DMS 273 (cell line): ENCODE data around the gene OPTC.
"Not testable (repeated sequence)": the region's sequence is repeated elsewhere in the genome, so short reads cannot be mapped to it uniquely, and the experiment has no call there.

Experiments used
- DNase-seq: peaks from one replicate; lab custom pipeline; 2025; ENCODE audit not compliant: unreplicated experiment; lab: John Stamatoyannopoulos, UW

Gene OPTC

DNA sequence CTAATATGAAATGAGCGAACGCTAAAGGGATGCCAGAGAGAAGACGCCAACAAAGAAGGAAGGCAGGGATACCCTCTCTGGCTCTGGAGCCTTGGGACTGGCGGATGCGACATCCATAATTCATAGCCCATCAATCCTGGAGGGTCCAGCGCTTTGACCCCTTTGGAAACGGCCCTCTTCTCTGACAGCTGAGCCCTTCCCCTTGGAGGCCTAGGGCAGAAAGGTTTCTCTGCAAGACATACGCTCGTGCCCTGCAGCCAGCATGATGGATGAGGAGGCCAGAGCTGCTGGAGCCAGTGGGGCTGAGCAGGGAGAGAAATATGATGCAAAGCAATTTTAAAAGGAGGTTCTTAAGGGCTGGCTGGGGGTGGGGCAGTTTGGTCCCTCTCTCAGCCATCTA is 22.2 kb downstream of the OPTC start:
- DNase-seq, result no peak

DNA sequence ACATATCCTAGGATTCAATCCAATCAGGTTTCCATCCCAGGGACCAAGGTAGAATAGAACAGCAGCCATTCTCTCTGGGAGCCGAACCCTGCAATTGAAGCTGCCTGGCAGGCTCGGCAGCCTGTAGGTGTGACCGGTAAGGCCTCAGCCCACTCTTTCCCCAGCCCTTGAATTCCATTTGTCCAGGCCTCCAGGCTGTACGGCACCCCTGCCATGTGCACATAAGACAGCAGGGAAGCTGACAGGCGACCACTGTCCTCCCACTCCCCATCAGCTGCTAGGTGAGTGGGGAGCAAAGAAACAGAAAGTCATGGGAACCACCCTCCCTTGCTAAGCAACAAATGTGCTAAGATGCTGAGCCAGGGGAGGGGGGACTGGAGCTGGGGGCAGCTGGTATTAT is 23.0 kb downstream of the OPTC start:
- no peak for DNase-seq

DNA sequence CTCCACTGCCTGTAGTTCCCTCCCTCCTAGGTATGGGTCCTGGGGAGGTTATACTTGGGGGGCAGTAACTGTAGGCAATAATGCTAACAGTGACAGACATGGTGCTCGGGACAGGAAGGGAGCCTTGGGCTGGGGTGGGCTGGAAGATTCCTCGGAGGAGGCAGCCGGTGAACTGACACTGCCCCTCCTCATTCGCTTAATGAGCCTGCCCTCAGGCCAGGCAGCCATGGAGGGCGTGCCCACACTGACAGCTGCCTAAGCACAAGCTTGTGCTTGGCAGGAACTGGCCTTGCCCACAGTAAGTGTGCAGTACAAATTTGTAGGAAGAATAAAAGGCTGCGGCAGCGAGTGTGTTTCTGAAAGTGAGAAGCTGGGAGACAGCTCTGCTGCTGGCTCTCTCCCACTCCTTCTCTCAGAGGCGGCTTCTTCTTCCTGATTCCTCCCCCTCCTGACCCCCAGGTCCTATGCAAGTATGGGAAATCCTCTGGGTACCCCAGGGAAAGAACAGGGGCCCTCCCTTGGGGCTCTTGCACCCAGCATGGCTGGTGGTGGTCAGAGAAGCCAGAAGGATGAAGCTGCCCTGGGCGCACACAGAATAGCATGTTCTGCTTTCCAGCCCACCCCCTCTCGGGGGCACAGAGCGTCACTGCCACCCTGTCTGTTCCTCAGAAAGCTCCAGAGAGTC is 23.6 kb downstream of the OPTC start:
- DNase-seq, result no peak

DNA sequence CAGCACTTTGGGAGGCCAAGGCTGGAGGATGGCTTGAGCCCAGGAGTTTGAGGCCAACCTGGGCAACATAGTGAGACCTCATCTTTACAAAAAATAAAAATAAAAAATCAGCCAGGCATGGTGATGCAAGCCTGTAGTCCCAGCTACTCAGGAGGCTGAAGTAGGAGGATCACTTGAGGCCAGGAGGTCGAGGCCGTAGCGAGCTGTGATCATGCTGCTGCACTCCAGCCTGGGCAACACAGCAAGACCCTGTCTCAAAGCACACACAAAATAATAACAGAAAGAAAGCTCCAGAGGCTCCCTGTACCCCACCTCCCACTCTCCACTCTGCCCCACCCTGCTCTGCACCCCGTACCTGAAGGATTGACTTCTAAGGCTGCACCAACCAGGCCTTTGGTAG is 24.2 kb downstream of the OPTC start:
- DNase-seq, result not testable (repeated sequence)

DNA sequence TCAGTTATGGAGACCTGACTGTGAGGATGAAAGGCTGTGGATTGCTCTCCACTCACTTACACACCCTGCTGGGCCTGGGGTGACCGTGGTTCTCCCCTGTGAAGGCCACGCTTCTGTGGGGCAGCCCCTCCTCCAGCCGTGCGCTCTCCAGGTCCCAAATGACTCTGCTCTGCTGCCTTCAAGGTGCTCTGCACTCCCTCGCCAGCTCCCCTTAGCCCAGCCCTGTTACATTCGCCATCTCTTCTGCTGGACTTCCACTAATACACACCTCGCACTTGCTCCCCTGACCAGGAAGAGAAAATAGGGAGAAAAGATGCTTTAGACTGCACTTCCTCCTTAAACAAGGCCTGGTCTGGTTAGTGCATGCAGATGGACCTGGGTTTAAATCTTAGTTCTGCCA is 24.6 kb downstream of the OPTC start:
- DNase-seq, result no peak

DNA sequence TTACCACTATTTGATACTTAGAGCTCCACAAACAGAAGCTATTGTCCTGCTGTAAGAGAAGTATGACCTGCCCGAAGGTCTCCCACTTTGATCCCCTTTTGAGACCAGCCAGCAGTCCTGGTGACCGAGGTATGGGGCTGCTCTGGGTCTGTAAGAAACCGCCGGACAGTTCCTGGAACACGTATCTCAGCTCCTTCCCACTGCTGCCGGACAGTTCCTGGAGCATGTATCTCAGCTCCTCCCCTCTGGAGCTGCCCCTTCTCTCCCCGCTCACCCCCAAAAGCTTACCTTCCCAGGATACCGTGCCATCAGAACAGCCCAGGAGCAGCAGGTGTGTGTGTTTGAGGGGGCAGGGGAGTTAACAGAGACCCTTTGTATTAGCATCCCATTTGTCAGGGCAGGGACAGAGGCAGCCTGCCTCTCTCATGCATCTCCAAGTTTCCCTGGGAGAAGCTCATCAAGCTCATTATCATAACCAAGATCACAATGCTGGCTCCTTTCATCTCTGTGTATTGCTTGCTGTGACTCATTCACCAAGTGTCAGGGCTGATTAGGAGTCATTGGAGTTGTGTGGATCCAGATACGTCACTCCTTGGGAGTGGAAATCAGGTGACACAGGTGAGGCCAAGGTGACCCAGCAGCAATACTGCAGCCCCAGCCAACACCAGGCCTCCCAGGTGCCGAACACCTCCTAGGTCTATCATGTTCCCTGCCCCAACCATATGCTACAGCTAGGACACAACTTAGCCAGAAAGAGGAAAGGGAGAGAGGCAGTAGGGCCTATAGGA is 25.3 kb downstream of the OPTC start:
- DNase-seq, result no peak

DNA sequence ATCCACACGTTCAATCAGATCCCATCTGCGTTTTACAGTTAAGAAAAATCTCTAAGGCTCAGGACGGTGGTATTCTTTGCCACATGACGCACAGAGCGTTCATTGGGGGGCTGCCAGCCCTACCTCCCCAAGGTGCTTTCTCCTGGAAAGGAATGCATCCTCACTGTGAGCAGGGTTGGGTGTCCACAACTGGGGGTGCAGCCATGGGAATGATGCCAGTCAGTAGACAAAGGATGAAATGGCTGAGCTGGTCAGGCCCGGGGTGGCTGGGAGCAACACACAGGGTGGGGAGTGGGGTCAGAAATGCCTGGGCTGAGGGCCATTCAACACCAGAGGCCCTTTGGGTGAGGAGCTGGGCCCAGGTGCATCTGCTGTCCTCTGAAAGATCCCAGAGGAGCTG is 25.9 kb downstream of the OPTC start:
- DNase-seq, result no peak

DNA sequence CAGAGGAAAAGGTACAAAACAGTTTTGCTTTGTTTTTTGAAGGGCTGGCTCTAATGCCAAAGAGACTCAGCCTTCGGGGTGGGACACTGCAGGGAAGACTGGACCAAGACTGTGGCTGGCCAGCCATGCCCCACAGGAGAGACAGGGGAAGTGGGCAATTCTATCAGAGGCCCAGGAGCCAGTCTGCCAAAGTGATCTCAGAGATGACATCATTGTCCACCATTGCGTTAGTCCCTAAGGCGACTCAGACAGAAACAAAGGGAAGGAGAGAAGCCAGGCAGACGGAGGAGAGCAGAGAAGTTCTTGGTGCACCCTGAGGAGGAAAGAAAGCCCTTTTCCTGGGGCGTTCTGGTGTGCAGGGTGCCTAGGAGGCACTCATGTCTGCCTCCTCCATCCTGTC is 26.4 kb downstream of the OPTC start:
- no peak for DNase-seq

DNA sequence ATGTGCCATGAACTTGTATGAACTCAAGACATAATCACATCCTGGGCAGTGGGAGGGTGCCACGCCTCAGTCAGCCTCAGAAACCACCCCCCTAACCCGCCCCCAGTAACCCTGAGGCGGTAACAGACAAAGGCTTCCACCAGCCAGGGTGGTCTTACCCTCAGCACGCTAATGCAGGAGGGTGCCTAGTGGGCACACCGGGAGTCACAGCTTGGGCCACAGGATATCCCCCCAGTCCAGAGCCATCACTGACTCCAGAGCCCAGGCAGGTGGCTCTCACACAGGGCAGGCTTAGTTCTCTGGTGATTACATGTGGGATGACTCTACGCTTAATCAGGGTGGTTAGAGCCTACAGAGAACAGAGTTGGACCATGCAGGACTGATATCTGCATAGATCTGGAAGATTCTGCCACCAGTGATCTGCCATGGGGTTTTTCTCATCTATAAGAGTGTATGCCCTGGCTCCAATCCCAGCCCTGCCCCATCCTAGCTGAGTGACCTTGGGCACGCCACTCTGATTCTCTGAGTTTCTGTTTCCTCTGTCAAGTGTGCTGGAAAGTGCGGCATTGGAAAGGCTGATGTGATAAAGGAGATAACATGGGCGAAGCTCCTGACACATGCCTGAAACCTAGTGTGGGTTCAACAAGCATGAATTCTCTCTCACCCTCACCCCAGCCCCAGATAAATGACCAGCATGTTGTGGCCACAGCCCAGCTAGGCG is 27.3 kb downstream of the OPTC start:
- DNase-seq, result no peak

DNA sequence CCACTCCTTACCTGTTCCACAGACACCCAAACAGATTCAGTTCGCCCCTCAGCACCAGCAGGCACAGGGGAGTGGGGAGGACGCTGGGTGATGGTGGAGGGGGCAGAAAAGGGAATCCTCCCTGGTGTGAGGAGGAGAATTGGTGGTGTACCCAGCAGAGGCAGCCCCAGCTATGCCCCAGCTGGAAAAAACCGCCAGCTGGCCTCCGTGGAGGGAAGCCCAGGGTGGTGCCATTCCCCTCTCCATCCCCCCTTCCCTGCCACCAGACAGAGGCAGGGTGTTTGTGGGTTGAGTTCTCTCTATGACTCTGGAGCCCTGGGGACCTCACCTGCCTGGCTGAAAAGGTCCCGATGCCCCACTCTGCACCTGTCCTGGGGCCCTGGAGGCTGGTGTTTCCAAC is 27.9 kb downstream of the OPTC start:
- peak; percentile 75 for DNase-seq

DNA sequence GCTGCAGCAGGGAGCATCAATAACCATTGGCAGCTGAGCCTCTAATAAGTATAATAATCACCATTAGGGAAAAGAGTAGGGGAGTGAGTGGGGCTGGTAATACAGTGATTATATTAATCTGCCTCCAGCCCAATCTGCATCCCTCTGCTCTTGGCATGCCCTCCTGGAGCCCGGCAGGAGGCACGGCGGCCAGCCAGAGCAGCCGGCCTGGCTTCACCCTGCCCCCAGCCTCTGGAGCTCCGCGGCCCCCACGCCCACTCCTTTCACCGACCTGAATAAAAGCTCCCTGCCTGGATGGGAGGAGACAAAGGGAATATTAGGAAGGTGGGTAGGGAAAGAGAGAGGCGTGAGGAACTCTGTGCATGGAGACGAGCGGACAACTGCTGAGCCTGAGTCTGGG is 28.3 kb downstream of the OPTC start:
- peak; percentile 87 for DNase-seq

DNA sequence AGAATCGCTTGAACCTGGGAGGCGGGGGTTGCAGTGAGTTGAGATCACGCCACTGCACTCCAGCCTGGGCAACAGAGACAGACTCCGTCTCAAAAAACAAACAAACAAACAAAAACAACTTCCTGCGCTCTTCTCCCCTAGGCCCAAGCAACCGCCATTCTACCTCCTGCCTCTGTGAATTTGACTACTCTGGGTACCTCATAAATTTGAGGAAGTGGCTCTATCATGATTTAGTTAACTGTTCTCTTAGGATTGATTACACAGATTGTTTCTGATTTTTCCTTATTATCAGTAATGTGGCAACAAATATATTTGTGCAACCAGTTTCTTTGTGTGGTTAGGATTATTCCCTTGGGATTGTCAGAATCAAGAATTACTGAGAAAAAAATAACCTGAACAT is 29.7 kb downstream of the OPTC start:
- no peak for DNase-seq

DNA sequence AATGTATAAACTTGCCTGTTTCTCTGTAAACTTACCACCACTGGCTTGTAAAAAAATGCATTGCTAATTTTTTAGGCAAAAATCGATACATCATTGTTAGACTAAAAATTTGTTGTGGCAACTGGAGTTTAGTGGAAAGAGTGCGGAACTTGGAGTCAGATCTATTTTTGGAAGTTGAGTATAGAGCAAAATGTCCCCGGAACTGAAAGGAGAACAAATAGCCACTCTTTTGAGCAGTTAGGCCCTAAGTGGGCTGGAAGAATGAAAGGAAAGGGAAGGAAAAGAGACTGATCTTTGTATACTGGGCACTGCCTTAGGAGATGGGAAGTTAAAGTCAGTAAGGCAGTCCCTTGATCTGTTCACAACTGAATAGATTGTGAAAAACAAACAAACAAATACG is 30.2 kb downstream of the OPTC start:
- DNase-seq, result no peak

DNA sequence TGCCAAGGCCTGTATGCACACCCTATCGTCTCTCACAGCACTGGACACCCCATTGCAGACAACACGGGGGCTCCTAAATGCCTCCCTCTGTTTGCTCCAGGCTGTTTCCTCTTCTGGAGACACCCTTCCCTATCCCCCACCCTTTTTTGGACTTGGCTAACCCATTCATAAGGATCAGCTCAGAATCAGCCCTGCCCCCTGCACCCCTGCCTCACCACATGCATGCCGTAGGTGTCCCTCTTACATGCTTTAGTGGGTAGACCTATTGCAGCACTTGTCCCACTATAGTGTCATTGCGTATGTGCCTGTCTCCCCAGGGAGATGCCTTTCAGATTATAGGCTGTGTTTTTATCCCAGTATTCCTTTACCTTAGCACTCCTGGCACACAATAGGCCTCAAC is 30.9 kb downstream of the OPTC start:
- DNase-seq, result no peak

DNA sequence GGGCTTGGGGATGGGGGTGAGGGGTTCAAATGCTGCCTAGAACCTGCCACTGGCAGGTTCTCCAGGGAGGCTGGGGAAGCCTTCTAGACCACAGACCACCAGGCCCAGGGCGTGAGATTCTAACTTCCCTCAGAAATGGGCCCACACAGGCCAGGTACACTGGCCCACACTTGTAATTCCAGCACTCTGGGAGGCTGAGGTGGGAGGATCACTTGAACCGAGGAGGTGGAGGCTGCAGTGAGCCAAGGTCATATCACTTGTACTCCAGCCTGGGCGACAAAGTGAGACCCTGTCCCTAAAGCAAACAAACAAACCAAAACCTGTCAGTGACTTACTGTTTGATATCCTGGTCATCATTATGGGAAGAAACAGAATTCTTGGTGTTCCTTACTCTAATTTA is 31.7 kb downstream of the OPTC start:
- DNase-seq, result no peak

DNA sequence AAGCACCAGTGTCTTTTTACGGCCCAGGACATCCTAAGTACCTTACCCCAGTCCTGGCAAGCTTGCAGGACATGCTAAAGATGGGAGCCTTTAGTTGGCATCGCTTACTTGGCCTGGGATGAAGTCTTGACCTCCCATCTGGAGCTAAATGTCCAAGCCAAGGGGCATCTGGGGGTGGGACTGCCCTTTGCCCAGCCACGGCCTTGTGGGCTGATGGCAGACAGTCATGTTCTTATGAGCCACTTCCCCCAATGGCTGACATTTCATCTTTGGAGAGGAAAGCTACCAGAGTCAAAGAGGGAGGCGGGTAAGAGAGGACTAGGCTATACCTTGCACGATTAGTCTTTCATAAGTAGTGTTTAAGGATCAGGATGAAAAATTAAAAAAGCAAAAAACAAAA is 32.2 kb downstream of the OPTC start:
- DNase-seq, result no peak

DNA sequence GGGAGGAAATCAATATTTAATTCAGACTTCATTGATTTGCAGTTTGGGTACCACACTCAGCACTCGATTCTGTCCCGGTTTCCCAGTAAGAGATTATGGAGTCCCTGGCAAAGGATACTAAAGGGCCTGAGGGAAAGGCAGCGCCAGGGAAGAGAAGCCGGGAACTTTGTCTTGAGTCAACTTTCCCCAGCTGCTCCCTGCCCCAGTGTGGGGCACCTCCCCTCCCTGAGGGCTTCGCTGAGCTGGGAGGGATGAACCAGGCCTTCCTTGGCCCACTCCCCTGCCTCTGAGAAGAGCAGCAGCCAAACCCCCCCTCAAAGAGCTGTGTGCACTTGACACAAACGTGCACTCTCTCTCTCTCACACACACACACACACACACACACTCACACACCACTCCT is 32.6 kb downstream of the OPTC start:
- peak; percentile 70 for DNase-seq

DNA sequence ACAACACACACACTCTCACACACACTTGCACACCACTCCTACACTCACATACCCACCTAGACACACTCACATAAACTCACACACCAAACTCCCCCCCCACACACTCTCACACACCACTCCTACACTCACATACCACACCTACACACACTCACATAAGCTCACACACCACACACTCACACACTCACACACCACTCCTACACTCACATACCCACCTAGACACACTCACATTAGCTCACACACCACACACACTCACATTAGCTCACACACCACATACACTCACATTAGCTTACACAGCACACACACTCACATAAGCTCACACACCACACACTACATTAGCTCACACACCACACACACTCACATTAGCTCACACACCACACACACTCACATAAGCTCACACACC is 33.1 kb downstream of the OPTC start:
- DNase-seq, result no peak

DNA sequence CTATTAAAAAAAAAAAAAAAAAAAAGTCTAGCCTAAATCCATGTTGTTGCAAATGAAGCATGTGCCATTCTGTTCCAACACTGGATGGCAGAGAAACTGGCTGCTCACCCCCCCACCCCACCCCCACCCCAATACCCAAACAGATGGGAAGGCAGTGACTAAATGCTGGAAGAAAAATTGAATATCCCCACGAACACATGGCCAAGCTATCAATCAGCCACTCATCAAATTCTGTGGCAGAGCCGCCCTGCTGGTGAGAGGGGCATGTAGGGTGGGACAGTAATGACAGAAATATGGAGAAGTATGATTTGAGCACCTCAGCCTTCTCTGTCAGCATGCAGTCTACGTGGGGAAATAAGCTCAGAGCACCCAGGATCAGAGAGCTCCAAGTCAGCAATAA is 34.1 kb downstream of the OPTC start:
- DNase-seq, result peak; percentile 74

DNA sequence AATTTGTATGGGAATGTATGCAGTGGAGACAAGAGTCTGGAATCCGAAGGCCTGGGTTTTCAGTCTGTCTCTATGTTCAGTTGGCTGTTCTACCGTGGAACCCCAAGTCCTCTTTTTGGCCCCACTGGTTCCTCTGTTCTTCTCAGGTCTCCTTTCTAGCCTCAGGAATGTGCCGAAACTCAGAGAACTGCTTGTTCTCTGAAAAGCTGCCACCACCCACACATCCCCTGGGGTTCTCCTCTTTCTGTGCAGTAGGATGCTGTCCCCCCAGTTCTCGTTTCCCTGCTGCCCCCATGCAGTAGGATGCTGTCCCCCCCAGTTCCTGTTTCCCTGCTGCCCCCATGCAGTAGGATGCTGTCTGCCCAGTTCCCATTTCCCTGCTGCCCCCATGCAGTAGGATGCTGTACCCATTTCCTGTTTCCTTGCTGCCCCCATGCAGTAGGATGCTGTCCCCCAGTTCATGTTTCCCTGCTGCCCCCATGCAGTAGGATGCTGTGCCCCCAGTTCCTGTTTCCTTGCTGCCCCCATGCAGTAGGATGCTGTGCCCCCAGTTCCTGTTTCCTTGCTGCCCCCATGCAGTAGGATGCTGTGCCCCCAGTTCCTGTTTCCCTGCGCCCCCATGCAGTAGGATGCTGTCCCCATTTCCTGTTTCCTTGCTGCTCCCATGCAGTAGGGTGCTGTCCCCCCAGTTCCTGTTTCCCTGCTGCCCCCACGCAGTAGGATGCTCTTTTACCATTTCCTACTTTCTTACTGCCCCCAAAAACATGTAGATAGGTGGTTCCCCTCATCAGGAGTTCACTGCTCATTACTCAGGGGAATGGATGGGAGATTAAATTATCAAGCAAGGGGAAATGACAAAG is 35.3 kb downstream of the OPTC start:
- no peak for DNase-seq

DNA sequence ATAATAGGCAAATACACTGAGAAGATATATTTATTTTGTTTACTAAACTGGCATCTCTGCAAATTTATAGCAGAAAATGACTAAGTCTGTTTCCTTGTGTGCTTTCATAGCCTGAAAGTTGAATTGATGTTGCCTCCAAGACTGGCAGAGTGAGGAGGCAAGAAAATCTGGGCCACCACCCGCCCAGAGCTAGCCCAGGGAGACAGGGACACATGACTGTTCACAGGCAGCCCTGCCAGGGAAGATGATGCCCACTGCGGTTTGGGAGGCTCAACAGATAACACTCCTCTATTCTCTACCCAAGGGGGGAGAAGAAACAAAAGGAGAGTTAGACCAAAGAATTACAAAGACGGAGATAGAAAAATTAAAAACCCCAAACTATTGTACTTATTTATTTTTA is 37.1 kb downstream of the OPTC start:
- no peak for DNase-seq
